Activated CD4-positive, alpha-beta T cell treated with anti-CD3 and anti-CD28 coated beads for 4 hours (primary cell): ENCODE measurements around the gene KIF21A.

Source experiments
- DNase-seq, 2 donors: peaks; one replicate each; pipeline ENCODE4 v3.0.0-alpha.2; 2020

Gene KIF21A

GRCh38 chr12:39272871-39273655 is 169.9 kb downstream of the KIF21A start:
- peak in 1 of 2 donors; percentile 27 for DNase-seq

GRCh38 chr12:39269492-39269891 is 173.4 kb downstream of the KIF21A start:
- no peak for DNase-seq

- no peak for DNase-seq
These were observed 175.0 kb downstream of the KIF21A start for GRCh38 chr12:39267886-39268285.

DNA sequence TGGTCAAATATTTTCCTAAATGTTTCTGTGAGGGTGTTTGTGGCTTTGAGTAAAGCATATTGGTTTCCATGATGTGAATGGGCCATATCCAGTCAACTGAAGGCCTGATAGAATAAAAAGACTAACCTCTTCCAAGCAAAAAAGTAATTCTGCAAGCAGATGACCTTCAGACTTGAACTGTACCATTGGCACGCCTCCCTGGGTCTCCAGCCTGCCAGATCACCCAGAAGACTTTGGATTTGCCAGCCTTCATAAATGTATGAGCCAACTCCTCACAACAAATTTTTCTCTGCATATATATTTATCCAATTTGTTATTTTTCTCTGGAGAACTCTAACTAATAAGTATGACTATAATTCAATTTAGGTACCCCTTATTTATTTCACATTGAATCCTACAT is 190.3 kb downstream of the KIF21A start:
- DNase-seq: no peak
